PFSK-1 (cell line): ENCODE measurements around the gene ATF6.
A peak's percentile ranks its signal among the peaks of the same experiment; 100 is the strongest.

Experiments used
- FOXP2 ChIP-seq: optimal IDR thresholded peaks from 2 replicates; pipeline ENCODE3; 2011; ENCODE audit warnings: borderline replicate concordance, control low read depth, inconsistent platforms; ENCODE audit not compliant: insufficient read depth; ENCODE audit errors: extremely low read length, extremely low read depth
- POLR2AphosphoS5 ChIP-seq: IDR thresholded peaks from 2 replicates; pipeline ENCODE4 v1.6.1; 2012; ENCODE audit warnings: low read depth, mild to moderate bottlenecking, control low read depth, low read length, moderate library complexity
- REST ChIP-seq, 2 experiments: IDR thresholded peaks; 2 replicates each; pipeline versions ENCODE4 v1.6.1 to v1.8.0; 2011 to 2012; ENCODE audit warnings: low read depth in 2 of 2, low read length in 2 of 2, control low read depth in 1 of 2, inconsistent platforms in 1 of 2, mild to moderate bottlenecking in 1 of 2, moderate library complexity in 1 of 2; ENCODE audit not compliant: insufficient read depth in 1 of 2
- SIN3A ChIP-seq: IDR thresholded peaks from 2 replicates; pipeline ENCODE4 v1.6.1; 2012; ENCODE audit warnings: mild to moderate bottlenecking, low read length, moderate library complexity, borderline replicate concordance; ENCODE audit not compliant: insufficient read depth
- TAF1 ChIP-seq: IDR thresholded peaks from 2 replicates; pipeline ENCODE4 v1.6.1; 2012; ENCODE audit warnings: low read length, control low read depth, borderline replicate concordance; ENCODE audit not compliant: insufficient read depth

ATF6 gene

GRCh38 chr1:161987872-161988271, 221.8 kb downstream of the ATF6 start:
- TF ChIP-seq FOXP2 (no peak), SIN3A (no peak), REST (IDR thresholded peaks at IDR 0.05; ENCODE audit: insufficient read depth in 1 of 2, low read depth in 2 of 2, low read length in 2 of 2) (no peak), POLR2AphosphoS5 (no peak)

GRCh38 chr1:161988413-161988812, 222.3 kb downstream of the ATF6 start:
- TF ChIP-seq SIN3A, result no peak
- no peak for TF ChIP-seq REST (IDR thresholded peaks at IDR 0.05; ENCODE audit: insufficient read depth in 1 of 2, low read depth in 2 of 2, low read length in 2 of 2)
- no peak for TF ChIP-seq TAF1
- no peak for TF ChIP-seq POLR2AphosphoS5
- no peak for TF ChIP-seq FOXP2

- TF ChIP-seq SIN3A (no peak), TAF1 (no peak), FOXP2 (no peak), POLR2AphosphoS5 (0 out of 2 replicates have a peak, but pooled peaks have one; percentile 12), REST (IDR thresholded peaks at IDR 0.05; ENCODE audit: insufficient read depth in 1 of 2, low read depth in 2 of 2, low read length in 2 of 2) (no peak)
Observed at GRCh38 chr1:161989108-161989507, 223.0 kb downstream of the ATF6 start.

- no peak for TF ChIP-seq SIN3A
- TF ChIP-seq FOXP2, result no peak
- TF ChIP-seq REST (IDR thresholded peaks at IDR 0.05; ENCODE audit: insufficient read depth in 1 of 2, low read depth in 2 of 2, low read length in 2 of 2), result no peak
- no peak for TF ChIP-seq TAF1
- no peak for TF ChIP-seq POLR2AphosphoS5
Observed at GRCh38 chr1:161989786-161990185, 223.7 kb downstream of the ATF6 start.

GRCh38 chr1:161993576-161993975, 227.5 kb downstream of the ATF6 start:
- TF ChIP-seq TAF1 (no peak), FOXP2 (no peak), SIN3A (no peak), POLR2AphosphoS5 (no peak), REST (IDR thresholded peaks at IDR 0.05; ENCODE audit: insufficient read depth in 1 of 2, low read depth in 2 of 2, low read length in 2 of 2) (no peak)
